Choroid plexus epithelial cell (primary cell): Measurements from ENCODE around the gene COPB2.

Experiments
- DNase-seq: peaks from one replicate; pipeline ENCODE4 v3.0.0-alpha.2; 2010; ENCODE audit warnings: low read depth
- H3K4me3 ChIP-seq: 2 replicates; pipeline ENCODE4 v1.5.1; 2011; ENCODE audit warnings: low read depth, mild to moderate bottlenecking, control low read depth, low read length, moderate library complexity
- TF ChIP-seq, protein P1 (sequence below): conservative IDR thresholded peaks from 2 replicates; pipeline ENCODE4 v1.5.1; 2011; ENCODE audit warnings: low read depth, mild to moderate bottlenecking, control low read depth, inconsistent platforms, low read length, moderate library complexity

The COPB2 gene

DNA sequence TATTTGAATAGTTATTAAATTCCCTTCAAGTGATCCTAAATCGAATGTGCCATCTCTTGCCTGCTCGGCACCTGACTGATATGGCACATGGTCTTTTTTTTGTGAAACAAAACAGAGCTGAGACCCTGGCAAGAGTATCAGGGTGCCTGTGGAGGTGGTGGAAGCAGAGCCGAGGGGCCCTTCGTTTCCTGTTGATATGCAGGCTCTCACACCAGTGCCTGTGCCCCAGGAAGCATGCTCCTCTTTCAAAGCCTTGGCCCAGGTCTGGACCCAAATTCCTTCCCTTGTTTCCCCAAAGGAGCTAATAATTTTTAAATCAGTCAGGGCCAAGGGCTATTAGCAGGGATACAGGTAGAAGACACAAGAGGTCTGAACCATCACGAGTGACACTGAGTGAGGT lies 67.1 kb downstream of the COPB2 start:
- no peak overlapping the region for H3K4me3 ChIP-seq
- TF ChIP-seq, protein P1, sequence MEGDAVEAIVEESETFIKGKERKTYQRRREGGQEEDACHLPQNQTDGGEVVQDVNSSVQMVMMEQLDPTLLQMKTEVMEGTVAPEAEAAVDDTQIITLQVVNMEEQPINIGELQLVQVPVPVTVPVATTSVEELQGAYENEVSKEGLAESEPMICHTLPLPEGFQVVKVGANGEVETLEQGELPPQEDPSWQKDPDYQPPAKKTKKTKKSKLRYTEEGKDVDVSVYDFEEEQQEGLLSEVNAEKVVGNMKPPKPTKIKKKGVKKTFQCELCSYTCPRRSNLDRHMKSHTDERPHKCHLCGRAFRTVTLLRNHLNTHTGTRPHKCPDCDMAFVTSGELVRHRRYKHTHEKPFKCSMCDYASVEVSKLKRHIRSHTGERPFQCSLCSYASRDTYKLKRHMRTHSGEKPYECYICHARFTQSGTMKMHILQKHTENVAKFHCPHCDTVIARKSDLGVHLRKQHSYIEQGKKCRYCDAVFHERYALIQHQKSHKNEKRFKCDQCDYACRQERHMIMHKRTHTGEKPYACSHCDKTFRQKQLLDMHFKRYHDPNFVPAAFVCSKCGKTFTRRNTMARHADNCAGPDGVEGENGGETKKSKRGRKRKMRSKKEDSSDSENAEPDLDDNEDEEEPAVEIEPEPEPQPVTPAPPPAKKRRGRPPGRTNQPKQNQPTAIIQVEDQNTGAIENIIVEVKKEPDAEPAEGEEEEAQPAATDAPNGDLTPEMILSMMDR: no peak
- DNase-seq: no peak

DNA sequence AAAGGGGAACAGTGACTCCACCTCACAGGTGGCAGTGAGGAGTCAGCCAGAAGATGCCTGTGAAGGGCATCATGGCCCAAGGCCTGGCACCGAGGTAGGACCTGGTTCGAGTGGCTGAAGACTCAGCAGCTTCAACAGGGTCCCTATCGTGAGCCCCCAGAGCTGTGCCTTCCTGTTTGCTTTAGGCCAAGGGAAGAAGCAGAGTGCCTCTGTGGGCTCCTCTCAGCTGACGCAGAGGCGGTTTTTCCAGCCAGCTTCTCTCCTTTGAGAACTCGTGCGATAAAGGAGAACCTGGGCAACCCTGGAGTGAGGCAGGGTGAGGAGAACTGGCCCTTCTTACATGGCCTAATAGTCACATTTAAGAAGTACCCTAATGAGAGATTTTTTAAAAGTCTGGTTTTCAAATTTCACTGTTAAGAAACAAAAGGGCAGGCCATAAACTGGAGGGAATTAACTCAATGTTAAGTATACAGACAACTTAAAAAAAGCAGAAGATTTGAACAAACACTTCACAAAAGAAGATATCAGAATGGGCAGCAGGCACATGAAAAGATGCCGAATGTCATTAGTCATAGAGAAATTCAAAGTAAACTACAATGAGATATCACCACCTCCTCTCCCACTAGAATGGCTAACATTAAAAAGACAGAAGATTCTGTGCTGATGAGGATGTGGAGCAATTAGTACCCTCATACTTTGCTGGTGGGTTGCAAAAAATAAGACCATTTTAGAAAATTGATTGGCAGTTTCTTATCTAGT lies 68.7 kb downstream of the COPB2 start:
- TF ChIP-seq, protein P1: no peak
- H3K4me3 ChIP-seq: no peak overlapping the region
- DNase-seq: no peak

DNA sequence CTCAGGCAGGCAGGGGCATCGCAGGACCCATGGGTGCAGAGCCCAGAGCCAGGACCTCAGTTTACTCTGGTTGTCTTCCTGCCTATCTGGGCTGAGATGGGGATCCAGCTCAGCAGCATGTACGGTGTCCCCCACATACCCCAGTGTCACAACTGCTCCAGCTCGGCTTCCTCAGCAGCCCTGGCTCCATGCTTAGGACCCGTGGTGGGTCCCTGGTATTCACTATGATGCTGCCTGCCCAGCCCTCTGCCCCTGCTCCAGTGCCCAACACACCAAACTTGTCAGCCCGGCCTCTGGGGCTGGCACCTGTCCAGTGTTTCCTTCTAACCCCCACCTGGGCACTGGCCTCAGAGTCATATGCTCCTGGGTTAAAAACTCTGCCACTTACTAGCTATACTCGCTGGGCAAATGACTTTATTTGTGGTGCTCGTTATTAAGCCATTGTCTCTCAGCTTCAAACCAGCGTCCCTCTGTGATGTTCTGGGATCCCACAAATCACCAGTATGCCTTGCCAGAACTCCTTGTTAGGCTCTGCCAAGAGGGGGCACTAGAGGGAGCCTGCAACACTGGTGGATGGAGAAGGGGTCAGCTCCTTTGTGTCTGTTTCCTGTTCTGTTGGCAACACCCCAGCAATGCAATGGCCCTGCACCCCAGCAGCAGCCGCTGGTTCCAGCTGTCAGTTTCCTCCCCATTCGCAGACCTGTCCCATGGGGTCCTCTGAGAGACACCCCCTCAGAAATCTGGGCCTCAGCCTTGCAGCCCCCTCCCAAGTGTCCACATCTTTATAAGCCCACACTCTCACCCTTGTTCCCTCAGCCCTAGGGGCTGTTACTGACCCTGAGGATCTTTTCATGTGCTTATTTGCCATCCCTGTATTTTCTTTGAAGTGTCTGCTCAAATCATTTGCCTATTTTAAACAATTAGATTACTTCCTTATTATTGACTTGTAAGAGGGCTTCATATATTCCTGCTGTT lies 69.7 kb downstream of the COPB2 start:
- H3K4me3 ChIP-seq: no peak overlapping the region
- TF ChIP-seq, protein P1: peak; percentile 74

DNA sequence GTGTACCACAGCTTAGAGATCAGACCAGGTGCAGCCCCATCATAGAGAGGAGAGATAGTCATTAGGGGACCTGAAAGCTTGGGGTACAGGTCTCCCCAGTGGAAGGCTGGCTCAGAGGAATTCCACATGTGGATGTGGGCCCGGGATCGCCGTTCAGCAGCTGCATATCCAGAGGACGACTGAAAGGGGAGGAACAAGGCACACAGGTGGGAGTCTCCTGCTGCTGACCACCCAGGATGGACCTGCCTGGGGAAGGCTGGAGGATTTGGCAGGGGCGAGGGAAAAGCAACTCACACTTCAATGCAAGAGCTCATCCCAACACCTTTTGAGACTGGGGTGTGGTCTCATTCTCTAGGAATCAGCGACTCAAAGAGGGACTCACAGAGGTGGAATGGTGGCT lies 70.6 kb downstream of the COPB2 start:
- no peak overlapping the region for H3K4me3 ChIP-seq
- TF ChIP-seq, protein P1: no peak
- DNase-seq: no peak

More for the DNA sequence above, 69.7 kb downstream of the COPB2 start:
- peak; percentile 60 for DNase-seq

DNA sequence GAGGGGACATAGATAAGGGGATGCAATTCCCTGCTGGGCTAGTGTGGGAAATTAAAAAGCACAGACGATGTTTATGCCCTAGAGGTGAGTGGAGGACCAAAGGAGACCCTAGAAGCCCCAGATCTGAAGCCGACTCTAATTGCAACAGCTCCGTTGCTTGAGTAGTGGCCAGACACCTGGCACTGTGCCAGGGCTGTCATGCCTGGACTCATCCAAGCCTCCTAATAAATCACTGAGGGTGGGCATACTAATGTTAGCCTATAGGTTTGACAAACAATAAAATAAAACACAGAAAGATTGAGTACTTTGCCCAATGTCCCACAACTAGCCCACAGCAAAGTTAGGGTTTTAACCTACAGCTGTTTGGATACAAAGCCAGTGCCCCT lies 71.0 kb downstream of the COPB2 start:
- peak; percentile 34 for DNase-seq
- H3K4me3 ChIP-seq: no peak overlapping the region
- TF ChIP-seq, protein P1: no peak

DNA sequence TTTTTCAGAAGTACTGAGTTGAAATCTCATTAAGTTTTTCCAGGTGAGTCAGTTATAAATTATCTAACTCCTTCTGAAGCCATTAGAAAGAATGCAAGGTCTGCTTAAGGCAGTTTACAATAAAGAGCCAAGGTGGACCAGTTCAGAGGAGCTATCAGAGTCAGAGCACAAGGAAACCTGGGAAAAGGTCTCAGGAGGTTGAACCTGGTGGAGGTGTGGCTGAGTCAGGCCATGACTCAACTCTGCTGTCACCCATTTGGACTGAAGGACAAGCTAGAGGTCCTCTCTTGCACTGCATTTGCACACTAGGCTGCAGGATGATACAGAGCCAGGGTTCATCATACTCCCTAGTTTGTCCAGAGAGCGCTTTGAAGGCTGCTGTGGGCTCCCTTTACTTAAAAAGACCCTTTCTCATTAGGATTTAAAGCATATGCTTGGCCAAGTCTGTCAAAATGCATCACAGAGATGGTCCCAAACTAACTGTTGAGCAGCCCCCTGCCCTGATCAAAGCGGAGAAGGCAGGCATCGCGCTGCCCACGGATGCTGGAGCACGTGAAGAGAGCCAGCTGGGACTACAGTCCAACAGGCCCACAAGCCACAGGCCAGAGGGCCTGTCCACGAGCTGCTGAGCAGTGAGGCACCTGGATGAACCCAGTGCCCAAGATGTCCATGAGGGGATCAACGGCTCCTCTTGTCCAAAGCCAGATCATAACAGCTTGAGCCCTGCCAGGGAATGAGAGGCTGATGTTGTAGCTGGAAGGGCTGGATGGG lies 71.6 kb downstream of the COPB2 start:
- TF ChIP-seq, protein P1: no peak
- no peak overlapping the region for H3K4me3 ChIP-seq
- DNase-seq: no peak
